Lung (tissue), 12 donors: ENCODE measurements around the gene BGLAP. TPM values are rescaled to one million over a fixed set of nuclear protein-coding genes. Genes with fewer than 3 reads are reported as not detected.

Experiments used
- ATAC-seq: fragments of 200-7000 bp; cut with Tn5 transposase; one replicate; pipeline ENCODE4 v1.9.1; 2020; ENCODE audit warnings: moderate number of reproducible peaks; ENCODE audit not compliant: insufficient read depth, low FRiP score
- DNase-seq, 3 donors: peaks; one replicate each; pipeline ENCODE4 v3.0.0-alpha.2; 2013 to 2017
- H3K27ac ChIP-seq, 2 donors: one replicate each; pipeline ENCODE4 v1.5.1; 2013; ENCODE audit warnings: mild to moderate bottlenecking in 2 of 2, moderate library complexity in 2 of 2, control low read depth in 1 of 2, inconsistent platforms in 1 of 2, low read depth in 1 of 2, low read length in 1 of 2
- H3K27me3 ChIP-seq, 3 donors: one replicate each; pipeline ENCODE4 v1.5.1; 2013; ENCODE audit warnings: low read length in 2 of 3; ENCODE audit not compliant: control insufficient read depth in 3 of 3, insufficient read depth in 3 of 3
- H3K36me3 ChIP-seq, 4 donors: one replicate each; pipeline ENCODE4 v1.5.1; 2013; ENCODE audit warnings: low read length in 4 of 4, mild to moderate bottlenecking in 1 of 4, moderate library complexity in 1 of 4; ENCODE audit not compliant: control insufficient read depth in 4 of 4, insufficient read depth in 4 of 4
- H3K4me1 ChIP-seq, 5 donors: one replicate each; pipeline ENCODE4 v1.5.1; 2013; ENCODE audit warnings: low read length in 5 of 5, mild to moderate bottlenecking in 2 of 5, moderate library complexity in 1 of 5; ENCODE audit not compliant: control insufficient read depth in 5 of 5, insufficient read depth in 5 of 5
- H3K4me3 ChIP-seq: one replicate; pipeline ENCODE4 v1.5.1; 2013; ENCODE audit warnings: mild to moderate bottlenecking, control low read depth, moderate library complexity
- H3K9ac ChIP-seq, 2 donors: one replicate each; pipeline ENCODE4 v1.5.1; 2013; ENCODE audit warnings: low read length in 2 of 2, control low read depth in 1 of 2; ENCODE audit not compliant: insufficient read depth in 1 of 2
- H3K9me3 ChIP-seq, 4 donors: one replicate each; pipeline ENCODE4 v1.5.1; 2013; ENCODE audit warnings: low read length in 3 of 4, mild to moderate bottlenecking in 1 of 4, moderate library complexity in 1 of 4; ENCODE audit not compliant: control insufficient read depth in 4 of 4, insufficient read depth in 3 of 4
- CTCF ChIP-seq: IDR thresholded peaks from 2 replicates; pipeline ENCODE4 v1.5.1; 2012; ENCODE audit warnings: mild to moderate bottlenecking; ENCODE audit errors: control extremely low read depth, extremely low read depth
- WGBS, 2 donors: extraction: QIAGEN DNeasy Blood & Tissue Kit; methylation state at CpG; one replicate each; pipeline ENCODE4 v1.1.7; 2013; 5-methylcytosine and 5-hydroxymethylcytosine counted together
- polyA plus RNA-seq, 2 donors: library from polyadenylated mRNA; stranded (reverse); fragments of 200-250 nt; gene quantifications; one replicate each; pipeline ENCODE4 v1.2.1, GENCODE V29; 2013
- total RNA-seq, 2 donors: library from RNA; depleted of rRNA in 1 of 2; stranded (reverse); fragments of >200 nt in 1 of 2; gene quantifications; one replicate each; pipeline ENCODE4 v1.2.1, GENCODE V29; 2014 to 2021
- donor health status: control.
- donor health status: control.
- donor health status: Bipolar disorder and iron deficiency.
- donor health status: healthy.
- donor health status: DM: yes; HTN: yes; CAD: no.

BGLAP gene
- total and polyA plus RNA-seq, 4 donors, result 0.46 to 1.7 (median 1.5) TPM

GRCh38 chr1:156238248-156238647 lies 3.7 kb upstream of the BGLAP start:
- Histone ChIP-seq H3K4me3 (no peak overlapping the region), H3K27me3 (no peaks in the 10 kb centered on the region), H3K27ac (no peak overlapping the region), H3K36me3 (peaks cover 11 to 62% (median 31%) of the 10 kb centered on the region in 4 donors), H3K9me3 (peaks cover 0 to 3% (median 0%) of the 10 kb centered on the region in 4 donors), H3K9ac (no peak overlapping the region), H3K4me1 (no peaks in the 10 kb centered on the region)
- WGBS, 2 donors, result 95% methylated on average over 5 of the region's 5 CpGs
- no peak for TF ChIP-seq CTCF
- no peak for DNase-seq
- no peak for ATAC-seq

- Histone ChIP-seq H3K4me1 (peaks cover 0 to 11% (median 0%) of the 10 kb centered on the region in 5 donors), H3K27me3 (peaks cover 0 to 14% (median 12%) of the 10 kb centered on the region in 3 donors), H3K9me3 (peaks cover 0 to 3% (median 0%) of the 10 kb centered on the region in 4 donors), H3K9ac (no peak overlapping the region), H3K27ac (no peak overlapping the region), H3K4me3 (no peak overlapping the region), H3K36me3 (peaks cover 5 to 44% (median 19%) of the 10 kb centered on the region in 4 donors)
- DNase-seq, result no peak
- 66 to 69% methylated on average over 15 of the region's 15 CpGs for WGBS, 2 donors
- TF ChIP-seq CTCF, result no peak
- ATAC-seq, result no peak
Measured at GRCh38 chr1:156241311-156241811, 623 bp upstream of the BGLAP start.

GRCh38 chr1:156242738-156243137 lies 754 bp downstream of the BGLAP start:
- DNase-seq (no peak), ATAC-seq (no peak)
- H3K27ac ChIP-seq, result no peak overlapping the region
- 86 to 93% methylated on average over 7 to 10 of the region's 10 CpGs for WGBS, 2 donors
- peaks cover 0 to 3% (median 0%) of the 10 kb centered on the region in 4 donors for H3K9me3 ChIP-seq
- H3K9ac ChIP-seq, result no peak overlapping the region
- H3K4me3 ChIP-seq, result no peak overlapping the region
- H3K4me1 ChIP-seq, result peaks cover 0 to 13% (median 0%) of the 10 kb centered on the region in 5 donors
- peaks cover 0 to 35% (median 13%) of the 10 kb centered on the region in 4 donors for H3K36me3 ChIP-seq
- TF ChIP-seq CTCF, result no peak
- H3K27me3 ChIP-seq, result peaks cover 0 to 16% (median 12%) of the 10 kb centered on the region in 3 donors

- no peak overlapping the region for H3K4me3 ChIP-seq
- 87 to 92% methylated on average over 2 of the region's 2 CpGs for WGBS, 2 donors
Measured at GRCh38 chr1:156244126-156244525, 2.1 kb downstream of the BGLAP start.

More at GRCh38 chr1:156244126-156244525, 2.1 kb downstream of the BGLAP start:
- H3K9me3 ChIP-seq, result peaks cover 0 to 1% (median 0%) of the 10 kb centered on the region in 4 donors
- H3K36me3 ChIP-seq, result peaks cover 0 to 23% (median 4%) of the 10 kb centered on the region in 4 donors
- DNase-seq (no peak), ATAC-seq (no peak)
- TF ChIP-seq CTCF, result no peak
- peaks cover 0 to 16% (median 12%) of the 10 kb centered on the region in 3 donors for H3K27me3 ChIP-seq
- no peak overlapping the region for H3K9ac ChIP-seq
- no peak overlapping the region for H3K27ac ChIP-seq
- H3K4me1 ChIP-seq, result peaks cover 0 to 13% (median 0%) of the 10 kb centered on the region in 5 donors
